H1 (cell line): Measurements from ENCODE around the gene RAB3A. TPM values are rescaled to one million over a fixed set of nuclear protein-coding genes. Genes with fewer than 3 reads are reported as not detected.
A peak's percentile ranks its signal among the peaks of the same experiment; 100 is the strongest.

Experiments used
- EZH2 ChIP-seq: fragments of 200-600 bp; sonication (generic); IDR thresholded peaks from 2 replicates; pipeline ENCODE4 v1.7.1; 2012; ENCODE audit warnings: low read depth, mild to moderate bottlenecking, moderate library complexity, low read length, inconsistent platforms; ENCODE audit not compliant: severe bottlenecking
- NANOG ChIP-seq: IDR thresholded peaks from 2 replicates; pipeline ENCODE4 v1.6.1; 2011; ENCODE audit warnings: low read length, low read depth, mild to moderate bottlenecking, inconsistent platforms; ENCODE audit not compliant: insufficient read depth, poor library complexity, severe bottlenecking
- TAF1 ChIP-seq: IDR thresholded peaks from 2 replicates; pipeline ENCODE4 v1.6.1; 2011; ENCODE audit warnings: mild to moderate bottlenecking, low read depth, low read length
- ZNF274 ChIP-seq: IDR thresholded peaks from 2 replicates; pipeline ENCODE4 v1.7.0; 2012; ENCODE audit warnings: low read length, borderline replicate concordance; ENCODE audit errors: extremely low read depth
- polyA plus RNA-seq, 7 experiments: library from polyadenylated mRNA; depleted of rRNA in 3 of 7; stranded (reverse) in 5 of 7; unstranded in 2 of 7; fragments of >200 nt in 5 of 7; fragments of 200-250 nt in 2 of 7; gene quantifications; 1 replicate in 5 of 7; 2 replicates in 1 of 7; 4 replicates in 1 of 7; pipeline versions ENCODE4 v1.2.1 to v1.2.3, GENCODE V29; 2011 to 2013; ENCODE audit warnings: missing spikeins in 2 of 7, mixed read lengths in 2 of 7
- total RNA-seq: library from RNA; stranded (reverse); fragmentation: NEBNext Ultra II Directional; extraction: Animal tissue kit (Norgen Biotek cat#: 25700); gene quantifications from 2 replicates; pipeline ENCODE4 v1.2.1, GENCODE V29; 2021

RAB3A gene
- total and polyA plus RNA-seq, 2 of the 8 experiments (the other 6 are each of a cell fraction or from before 2014, with no cell fraction given): 13.6 to 14.2 TPM

DNA sequence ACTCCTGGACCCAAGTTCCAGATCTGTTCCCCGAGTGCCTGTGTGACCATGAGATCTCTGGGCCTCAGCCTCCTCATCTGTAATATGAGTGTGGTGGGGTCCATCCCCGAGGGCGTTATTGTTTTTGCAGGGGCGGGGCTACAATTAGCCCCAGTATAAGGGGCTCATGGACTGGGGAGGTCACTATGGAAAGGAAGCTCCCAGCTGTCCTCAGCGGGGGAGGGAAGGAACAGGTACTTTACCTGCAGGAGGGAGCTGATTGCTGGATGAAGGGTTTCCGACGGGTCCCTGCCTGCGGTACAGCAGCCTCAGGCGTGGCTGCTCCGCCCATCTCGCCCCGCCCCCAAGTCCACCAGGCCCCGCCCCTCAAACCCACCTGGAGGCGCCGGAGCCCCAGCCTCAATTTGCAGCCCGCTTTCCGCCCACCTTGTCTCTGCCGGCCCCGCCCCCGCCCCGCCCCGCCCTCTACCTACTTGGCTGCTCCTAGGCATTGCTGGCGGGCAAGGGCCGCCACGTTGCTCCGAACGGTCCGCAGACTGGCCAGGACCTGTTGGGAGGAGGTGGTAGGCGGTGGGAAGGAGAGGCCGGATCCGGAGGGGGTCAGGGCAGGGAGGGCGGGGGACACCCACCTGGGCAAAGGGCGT is 16.9 kb upstream of the RAB3A start (continued):
- no peak for TF ChIP-seq ZNF274
- no peak for TF ChIP-seq EZH2
- TF ChIP-seq TAF1: peak; percentile 64
- no peak for TF ChIP-seq NANOG
